GM12891 (cell line): ENCODE results near the gene FAM20A.
"Not testable (repeated sequence)": the region's sequence is repeated elsewhere in the genome, so short reads cannot be mapped to it uniquely, and the experiment has no call there.

Experiments
- DNase-seq: peaks from one replicate; pipeline ENCODE4 v3.0.0; 2011; ENCODE audit warnings: low spot score; ENCODE audit not compliant: insufficient read length
- FAIRE-seq: peaks from 2 replicates; lab custom pipeline; 2011; peaks lifted over from hg19 to GRCh38; lab: Jason Lieb, UNC
- PAX5 ChIP-seq: IDR thresholded peaks from 2 replicates; pipeline ENCODE4 v1.6.1; 2011; ENCODE audit warnings: low read length, moderate library complexity, mild to moderate bottlenecking; ENCODE audit not compliant: insufficient read depth, severe bottlenecking
- POLR2A ChIP-seq: IDR thresholded peaks from 2 replicates; pipeline ENCODE4 v1.6.1; 2011; ENCODE audit warnings: low read depth, low read length, control low read depth
- POLR2AphosphoS5 ChIP-seq: IDR thresholded peaks from 2 replicates; pipeline ENCODE4 v1.6.1; 2011; ENCODE audit warnings: low read depth, low read length, control low read depth
- POU2F2 ChIP-seq: IDR thresholded peaks from 2 replicates; pipeline ENCODE4 v1.6.1; 2011; ENCODE audit warnings: low read depth, mild to moderate bottlenecking, control low read depth, low read length, moderate library complexity
- SPI1 ChIP-seq: IDR thresholded peaks from 2 replicates; pipeline ENCODE4 v1.6.1; 2011; ENCODE audit warnings: low read depth, low read length, control low read depth
- TAF1 ChIP-seq: IDR thresholded peaks from 2 replicates; pipeline ENCODE4 v1.6.1; 2011; ENCODE audit warnings: low read depth, low read length, control low read depth

The FAM20A gene

DNA sequence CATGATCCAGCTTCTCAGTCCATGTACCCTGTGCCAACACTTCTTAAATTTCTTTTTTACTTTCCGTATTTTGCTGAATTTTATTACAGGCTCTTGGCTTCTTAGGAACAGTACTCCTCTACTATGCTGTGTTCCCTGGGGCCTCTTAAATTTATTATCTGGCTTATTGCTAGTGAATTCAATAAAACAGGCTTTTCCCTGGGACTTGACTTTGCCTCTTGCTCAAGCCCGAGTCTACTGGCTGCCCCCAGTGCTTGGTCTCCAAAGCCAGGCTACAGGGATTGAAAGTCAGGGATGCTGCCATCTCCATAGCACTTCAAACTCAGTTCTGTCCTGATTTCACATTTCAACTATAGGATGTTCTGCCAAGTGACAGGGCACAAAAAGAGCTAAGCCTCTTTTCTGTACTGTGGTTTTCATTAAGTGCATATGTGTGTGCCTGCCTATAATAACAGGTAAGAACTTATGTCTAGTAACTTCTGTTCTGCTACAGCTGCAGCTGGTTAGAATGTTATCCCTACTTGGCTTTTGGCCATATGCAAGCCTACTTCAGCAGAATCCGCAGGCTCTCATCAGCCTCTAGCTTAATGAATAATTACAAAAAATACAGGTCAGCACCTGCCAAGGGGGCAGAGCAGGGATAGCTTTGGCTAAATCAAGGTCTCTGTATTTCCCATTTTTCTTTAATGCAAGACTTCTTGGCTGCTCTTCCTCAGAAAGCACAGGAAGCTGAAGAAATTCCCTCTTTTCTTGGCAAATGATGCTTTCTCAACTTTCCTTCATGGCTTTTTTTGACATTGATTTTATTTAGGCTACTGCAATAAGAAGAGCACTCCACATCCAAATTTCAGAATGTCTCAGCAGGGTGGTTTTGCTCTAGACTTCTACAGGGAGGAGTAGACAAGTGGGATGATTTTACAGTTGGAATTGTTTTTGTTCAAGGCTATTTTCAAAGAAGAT, 8.2 kb downstream of the FAM20A start:
- TF ChIP-seq SPI1, result no peak
- no peak for TF ChIP-seq POLR2A
- no peak for TF ChIP-seq POU2F2
- no peak for TF ChIP-seq POLR2AphosphoS5
- TF ChIP-seq TAF1, result no peak
- TF ChIP-seq PAX5, result no peak
- DNase-seq, result no peak

DNA sequence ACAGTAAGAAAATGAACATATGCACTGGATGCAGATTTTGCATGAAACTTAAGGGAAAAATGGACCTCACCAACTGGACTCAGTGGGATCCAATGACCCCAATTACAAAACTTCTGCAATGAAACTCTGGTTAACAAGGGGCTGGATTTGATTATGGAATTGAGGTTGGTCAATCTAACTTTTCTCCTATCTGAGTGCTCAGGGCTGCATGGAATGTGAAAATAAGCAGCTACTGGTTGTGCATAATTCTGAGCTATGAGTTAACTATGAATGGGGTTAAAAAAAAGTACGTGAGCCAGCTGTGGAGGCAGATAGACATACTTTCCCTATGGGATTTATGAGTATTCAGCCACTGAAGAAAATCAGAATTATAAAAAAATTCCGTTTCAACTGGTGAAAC, 9.2 kb downstream of the FAM20A start:
- TF ChIP-seq TAF1 (no peak), POLR2A (no peak), PAX5 (no peak), POU2F2 (no peak), SPI1 (no peak), POLR2AphosphoS5 (no peak)
- DNase-seq (no peak), FAIRE-seq (no peak)

More for the DNA sequence above, 8.2 kb downstream of the FAM20A start:
- FAIRE-seq, result no peak

DNA sequence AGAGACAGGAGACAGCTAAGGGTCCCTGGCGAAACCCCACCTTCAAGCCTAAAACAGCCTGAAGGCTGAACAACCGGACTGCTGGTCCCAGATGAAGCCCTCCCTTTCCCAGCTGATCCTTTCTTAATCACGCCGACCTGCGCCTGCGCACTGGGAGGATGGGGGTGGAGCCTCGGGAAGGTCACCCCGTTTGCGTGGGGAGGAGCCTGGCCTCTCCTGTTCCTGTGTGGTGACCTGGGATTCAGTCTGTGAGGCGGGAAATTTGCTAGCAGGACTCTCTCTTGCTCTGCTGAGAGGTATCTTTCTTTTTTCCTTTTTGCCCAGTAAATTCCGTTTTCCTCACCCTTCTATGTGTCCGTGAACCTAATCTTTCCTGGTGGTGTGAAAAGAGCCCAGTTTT, 9.6 kb downstream of the FAM20A start:
- DNase-seq, result no peak
- FAIRE-seq, result no peak
- TF ChIP-seq POLR2AphosphoS5 (no peak), TAF1 (no peak), POLR2A (no peak), POU2F2 (no peak), PAX5 (no peak), SPI1 (no peak)

DNA sequence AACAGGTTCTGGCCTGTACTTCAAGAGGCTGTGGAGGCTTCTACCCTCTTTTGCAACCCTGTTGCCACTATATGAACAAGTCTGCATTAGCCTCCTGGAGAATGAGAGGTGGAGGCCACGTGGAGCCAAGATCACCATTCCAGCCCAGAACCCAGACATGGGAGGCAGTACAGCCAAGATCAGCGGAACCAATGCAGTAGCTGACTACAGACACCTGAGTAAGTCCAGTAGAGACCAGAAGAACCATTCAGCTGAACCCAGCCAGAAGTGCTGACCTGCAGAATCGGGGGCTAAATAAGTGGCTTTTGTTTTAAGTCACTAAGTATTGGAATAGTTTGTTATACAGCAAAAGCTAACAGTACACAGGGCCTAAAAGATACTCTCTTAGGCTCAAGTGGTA, 12.1 kb downstream of the FAM20A start:
- no peak for TF ChIP-seq PAX5
- no peak for TF ChIP-seq POU2F2
- TF ChIP-seq TAF1, result no peak
- FAIRE-seq (no peak), DNase-seq (no peak)

DNA sequence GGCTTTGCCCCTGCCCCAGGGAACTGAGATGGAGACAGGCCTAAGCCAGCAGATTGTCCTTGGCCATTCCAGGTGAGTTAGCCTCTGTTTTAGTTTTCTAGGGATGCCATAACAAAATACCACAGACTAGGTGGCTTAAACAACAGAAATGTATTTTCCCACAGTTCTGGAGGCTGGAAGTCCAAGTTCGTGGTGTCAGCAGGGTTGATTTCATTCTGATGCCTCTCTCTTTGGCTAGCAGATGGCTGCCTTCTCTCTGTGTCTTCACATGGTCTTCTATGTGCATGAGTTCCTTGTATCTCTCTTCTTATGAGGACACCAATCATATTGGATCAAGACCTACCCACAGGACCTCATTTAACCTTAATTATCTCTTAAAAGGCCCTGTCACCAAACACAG, 12.8 kb downstream of the FAM20A start:
- no peak for FAIRE-seq
- DNase-seq, result no peak

DNA sequence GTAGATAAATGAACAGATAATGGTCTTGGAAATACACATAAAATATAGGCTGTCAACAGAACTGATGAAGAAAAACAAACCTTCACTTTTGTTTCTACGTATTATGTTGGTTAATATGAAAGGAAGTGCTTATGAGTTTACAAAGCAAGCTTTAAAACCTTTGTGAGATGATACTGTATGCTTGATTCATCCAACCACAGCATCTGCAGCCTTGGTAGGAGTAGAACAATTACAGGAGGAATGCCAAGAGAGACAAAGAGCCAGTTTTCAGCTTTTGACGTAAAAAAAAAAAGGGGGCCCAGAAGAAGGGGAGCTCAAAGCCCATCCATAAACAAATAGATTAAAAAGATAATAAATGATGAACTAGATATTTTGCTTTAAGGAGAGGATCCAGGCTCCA, 13.3 kb downstream of the FAM20A start:
- no peak for FAIRE-seq
- no peak for DNase-seq
- no peak for TF ChIP-seq SPI1
- TF ChIP-seq PAX5, result no peak
- TF ChIP-seq POLR2A, result no peak
- no peak for TF ChIP-seq POU2F2
- TF ChIP-seq POLR2AphosphoS5, result no peak
- no peak for TF ChIP-seq TAF1

More for the DNA sequence above, 12.8 kb downstream of the FAM20A start:
- TF ChIP-seq PAX5 (no peak), POLR2A (no peak), POU2F2 (no peak), SPI1 (no peak), TAF1 (no peak), POLR2AphosphoS5 (no peak)

DNA sequence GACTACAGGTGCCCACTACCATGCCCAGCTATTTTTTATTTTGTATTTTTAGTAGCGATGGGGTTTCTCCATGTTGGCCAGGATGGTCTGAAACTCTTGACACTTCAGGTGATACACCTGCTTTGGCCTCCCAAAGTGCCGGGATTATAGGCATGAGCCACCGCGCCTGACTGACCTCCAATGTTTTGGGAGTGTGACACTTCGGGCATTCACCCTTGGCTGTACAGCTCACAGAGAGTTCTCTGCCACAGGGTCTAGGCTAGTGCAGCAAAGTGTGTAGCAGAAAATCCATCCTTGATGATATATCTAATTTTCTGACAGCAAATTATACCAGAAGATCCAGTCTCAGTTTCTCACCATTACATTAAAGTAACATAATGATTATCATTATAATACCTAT, 14.1 kb downstream of the FAM20A start:
- DNase-seq (no peak), FAIRE-seq (no peak)

DNA sequence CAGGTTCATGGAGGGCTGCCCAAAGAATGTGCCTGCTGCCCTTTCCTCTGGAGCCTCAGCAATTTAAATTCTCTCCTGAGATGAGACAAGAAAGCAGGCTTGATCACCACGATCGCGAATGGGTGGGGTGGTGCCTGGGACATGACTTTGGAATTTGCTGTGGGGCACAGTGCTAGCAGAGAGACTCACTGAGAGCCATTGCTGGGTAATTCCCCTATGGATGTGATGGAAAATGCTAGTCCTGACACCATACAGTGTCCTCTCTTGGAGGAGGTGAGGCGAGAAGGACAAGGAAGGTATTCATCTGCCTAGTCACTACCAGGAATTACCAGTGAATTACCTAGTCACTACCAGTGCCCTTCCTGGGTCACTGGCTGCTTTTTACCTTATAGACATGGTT, 15.5 kb downstream of the FAM20A start:
- TF ChIP-seq POLR2AphosphoS5, result no peak
- no peak for TF ChIP-seq SPI1
- TF ChIP-seq PAX5, result no peak
- TF ChIP-seq POU2F2, result no peak
- no peak for TF ChIP-seq TAF1
- no peak for TF ChIP-seq POLR2A
- no peak for FAIRE-seq
- no peak for DNase-seq

More for the DNA sequence above, 14.1 kb downstream of the FAM20A start:
- TF ChIP-seq POLR2AphosphoS5 (no peak), POU2F2 (no peak), SPI1 (no peak), PAX5 (no peak), TAF1 (no peak)

DNA sequence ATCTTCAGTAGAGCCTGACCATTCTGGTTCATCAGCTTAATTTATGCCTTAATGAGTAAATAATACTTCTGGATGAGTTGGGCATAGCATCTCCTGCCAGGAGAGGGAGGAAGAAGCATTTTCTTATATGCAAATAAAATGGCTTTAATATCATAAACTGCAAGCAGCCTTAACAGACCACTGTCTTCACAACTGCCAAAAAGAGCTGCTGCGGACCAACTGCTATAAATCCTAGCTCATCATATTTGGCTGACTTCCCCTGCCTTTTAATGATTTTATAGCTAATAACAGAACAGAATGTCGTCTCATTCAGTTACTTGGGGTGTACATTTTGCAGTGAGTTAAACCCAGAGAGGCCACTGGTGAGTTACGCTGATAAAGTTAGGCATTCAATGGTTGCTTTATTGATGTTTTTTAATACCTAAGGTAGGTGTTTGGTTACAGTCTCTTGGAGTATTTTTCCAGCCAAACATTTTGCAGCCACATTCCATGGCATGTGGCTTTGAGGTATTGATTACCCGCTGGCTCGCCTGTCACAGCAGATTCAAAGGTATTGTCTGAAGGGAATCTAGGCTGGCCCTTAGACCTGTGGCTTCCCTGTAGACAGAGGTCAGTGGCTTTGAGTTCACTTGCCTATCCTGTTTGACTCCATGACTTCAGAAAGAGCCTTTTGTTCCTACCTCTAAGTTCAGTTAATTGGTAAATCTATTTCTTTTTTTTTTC, 16.4 kb downstream of the FAM20A start:
- FAIRE-seq (no peak), DNase-seq (no peak)
- TF ChIP-seq PAX5, result no peak
- no peak for TF ChIP-seq TAF1
- TF ChIP-seq POLR2A, result no peak

DNA sequence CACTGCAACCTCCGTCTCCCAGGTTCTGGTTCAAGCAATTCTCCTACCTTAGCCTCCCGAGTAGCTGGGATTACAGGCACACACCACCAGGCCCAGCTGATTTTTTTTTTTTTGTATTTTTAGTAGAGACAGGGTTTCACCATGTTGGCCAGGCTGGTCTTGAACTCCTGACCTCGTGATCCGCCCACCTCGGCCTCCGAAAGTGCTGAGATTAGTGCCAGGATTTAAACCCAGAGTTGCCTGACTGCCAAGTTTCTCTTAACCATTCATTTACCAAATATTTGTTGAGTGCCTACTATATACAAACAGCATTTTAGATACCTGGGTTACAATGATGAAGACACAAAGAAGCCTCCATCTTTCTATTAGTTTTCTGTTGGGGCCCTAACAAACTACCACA, 18.3 kb downstream of the FAM20A start:
- not testable (repeated sequence) for DNase-seq, FAIRE-seq
